Spinal cord (tissue), 10 donors: ENCODE data around the gene MTFMT. TPM values are rescaled to one million over a fixed set of nuclear protein-coding genes. Genes with fewer than 3 reads are reported as not detected.

Source experiments
- DNase-seq, 6 donors: peaks; one replicate each; pipeline versions ENCODE4 v3.0.0 to v3.0.0-alpha.2; 2013 to 2015; ENCODE audit warnings: low spot score in 6 of 6, low read depth in 4 of 6
- H3K27ac ChIP-seq: one replicate; pipeline ENCODE4 v1.5.1; 2013; ENCODE audit warnings: low read depth, low read length, control low read depth
- H3K27me3 ChIP-seq: one replicate; pipeline ENCODE4 v1.6.1; 2013; ENCODE audit warnings: low read length; ENCODE audit not compliant: control insufficient read depth, insufficient read depth
- H3K36me3 ChIP-seq: one replicate; pipeline ENCODE4 v1.6.1; 2013; ENCODE audit warnings: low read length; ENCODE audit not compliant: control insufficient read depth, insufficient read depth
- H3K4me1 ChIP-seq: one replicate; pipeline ENCODE4 v1.6.1; 2013; ENCODE audit warnings: low read length; ENCODE audit not compliant: control insufficient read depth, insufficient read depth
- H3K4me3 ChIP-seq: one replicate; pipeline ENCODE4 v1.5.1; 2013; ENCODE audit warnings: low read depth, low read length, control low read depth
- H3K9me3 ChIP-seq: one replicate; pipeline ENCODE4 v1.6.1; 2013; ENCODE audit warnings: low read length; ENCODE audit not compliant: control insufficient read depth, insufficient read depth
- WGBS: methylation state at CpG from one replicate; pipeline ENCODE4 v1.1.5; 2013; ENCODE audit warnings: missing lambda C conversion rate; ENCODE audit not compliant: insufficient coverage; 5-methylcytosine and 5-hydroxymethylcytosine counted together
- polyA plus RNA-seq, 2 donors: library from polyadenylated mRNA; unstranded; fragments of 120-200 nt; gene quantifications; one replicate each; pipeline ENCODE4 v1.2.1, GENCODE V29; 2013; ENCODE audit not compliant: insufficient read length in 2 of 2
- total RNA-seq, 2 donors: library from RNA; depleted of rRNA in 1 of 2; stranded (reverse); fragments of 120-200 nt in 1 of 2; fragments of >200 nt in 1 of 2; gene quantifications; one replicate each; pipeline versions ENCODE4 v1.2.3 to v1.2.4, GENCODE V29; 2013 to 2014
- donor health status: healthy.

Gene MTFMT
- total and polyA plus RNA-seq, 4 donors, result 14.9 to 19.7 (median 16.7) TPM

GRCh38 chr15:64981812-64982431, 47.5 kb downstream of the MTFMT start:
- Histone ChIP-seq H3K4me3 (no peak overlapping the region), H3K9me3 (no peaks in the 10 kb centered on the region), H3K4me1 (no peaks in the 10 kb centered on the region), H3K36me3 (peaks cover 23% of the 10 kb centered on the region), H3K27me3 (no peaks in the 10 kb centered on the region), H3K27ac (no peak overlapping the region)
- DNase-seq, result no peak
- WGBS, result 97% methylated on average over 2 of the region's 6 CpGs

GRCh38 chr15:64979252-64979710, 50.2 kb downstream of the MTFMT start:
- WGBS, result 37% methylated on average over 6 of the region's 7 CpGs

GRCh38 chr15:64975390-64975789, 54.0 kb downstream of the MTFMT start:
- H3K4me1 ChIP-seq, result no peaks in the 10 kb centered on the region
- WGBS, result 80% methylated on average over 1 of the region's 5 CpGs
- H3K27me3 ChIP-seq, result no peaks in the 10 kb centered on the region
- no peak overlapping the region for H3K27ac ChIP-seq
- H3K36me3 ChIP-seq, result peaks cover 62% of the 10 kb centered on the region
- no peak for DNase-seq
- H3K4me3 ChIP-seq, result no peak overlapping the region
- no peaks in the 10 kb centered on the region for H3K9me3 ChIP-seq

More at GRCh38 chr15:64979252-64979710, 50.2 kb downstream of the MTFMT start:
- Histone ChIP-seq H3K27ac (no peak overlapping the region), H3K4me1 (no peaks in the 10 kb centered on the region), H3K36me3 (peaks cover 40% of the 10 kb centered on the region), H3K27me3 (no peaks in the 10 kb centered on the region), H3K4me3 (no peak overlapping the region), H3K9me3 (no peaks in the 10 kb centered on the region)
- DNase-seq, result peak in 1 of 6 donors; percentile 11

- 91% methylated on average over 4 of the region's 7 CpGs for WGBS
- DNase-seq, result no peak
- no peak overlapping the region for H3K4me3 ChIP-seq
- no peak overlapping the region for H3K27ac ChIP-seq
- no peaks in the 10 kb centered on the region for H3K4me1 ChIP-seq
- H3K27me3 ChIP-seq, result no peaks in the 10 kb centered on the region
- H3K36me3 ChIP-seq, result peaks cover 52% of the 10 kb centered on the region
- H3K9me3 ChIP-seq, result no peaks in the 10 kb centered on the region
Observed at GRCh38 chr15:64970698-64971097, 58.7 kb downstream of the MTFMT start.

- H3K36me3 ChIP-seq, result peaks cover 51% of the 10 kb centered on the region
- H3K27ac ChIP-seq, result no peak overlapping the region
- H3K27me3 ChIP-seq, result no peaks in the 10 kb centered on the region
- WGBS, result no CpG with 5 or more reads among the region's 1 CpG
- no peak for DNase-seq
- H3K4me3 ChIP-seq, result no peak overlapping the region
- no peaks in the 10 kb centered on the region for H3K4me1 ChIP-seq
- H3K9me3 ChIP-seq, result no peaks in the 10 kb centered on the region
Observed at GRCh38 chr15:64969401-64969800, 60.0 kb downstream of the MTFMT start.

- WGBS, result 92% methylated on average over 5 of the region's 5 CpGs
- no peaks in the 10 kb centered on the region for H3K4me1 ChIP-seq
- no peak for DNase-seq
- peaks cover 59% of the 10 kb centered on the region for H3K36me3 ChIP-seq
- no peak overlapping the region for H3K4me3 ChIP-seq
- H3K27me3 ChIP-seq, result no peaks in the 10 kb centered on the region
- no peaks in the 10 kb centered on the region for H3K9me3 ChIP-seq
- no peak overlapping the region for H3K27ac ChIP-seq
Observed at GRCh38 chr15:64961013-64961412, 68.4 kb downstream of the MTFMT start.

GRCh38 chr15:64960153-64960552, 69.3 kb downstream of the MTFMT start:
- no peaks in the 10 kb centered on the region for H3K9me3 ChIP-seq
- no peak overlapping the region for H3K27ac ChIP-seq
- H3K27me3 ChIP-seq, result no peaks in the 10 kb centered on the region
- peaks cover 62% of the 10 kb centered on the region for H3K36me3 ChIP-seq
- DNase-seq, result no peak
- 100% methylated on average over 5 of the region's 6 CpGs for WGBS
- H3K4me3 ChIP-seq, result no peak overlapping the region
- H3K4me1 ChIP-seq, result no peaks in the 10 kb centered on the region

GRCh38 chr15:64959128-64959527, 70.3 kb downstream of the MTFMT start:
- 90% methylated on average over 5 of the region's 9 CpGs for WGBS
- Histone ChIP-seq H3K36me3 (peaks cover 56% of the 10 kb centered on the region), H3K27ac (no peak overlapping the region), H3K4me3 (no peak overlapping the region), H3K27me3 (no peaks in the 10 kb centered on the region), H3K9me3 (no peaks in the 10 kb centered on the region), H3K4me1 (no peaks in the 10 kb centered on the region)
- no peak for DNase-seq

GRCh38 chr15:64954395-64954794, 75.0 kb downstream of the MTFMT start:
- no peak overlapping the region for H3K4me3 ChIP-seq
- no peaks in the 10 kb centered on the region for H3K9me3 ChIP-seq
- DNase-seq, result no peak
- no peaks in the 10 kb centered on the region for H3K4me1 ChIP-seq
- H3K36me3 ChIP-seq, result peaks cover 29% of the 10 kb centered on the region
- no peaks in the 10 kb centered on the region for H3K27me3 ChIP-seq
- WGBS, result 97% methylated on average over 2 of the region's 3 CpGs
- H3K27ac ChIP-seq, result no peak overlapping the region

GRCh38 chr15:64951777-64952418, 77.5 kb downstream of the MTFMT start:
- no peak overlapping the region for H3K27ac ChIP-seq
- peaks cover 23% of the 10 kb centered on the region for H3K36me3 ChIP-seq
- H3K9me3 ChIP-seq, result no peaks in the 10 kb centered on the region
- H3K27me3 ChIP-seq, result no peaks in the 10 kb centered on the region
- 95% methylated on average over 2 of the region's 2 CpGs for WGBS
- no peaks in the 10 kb centered on the region for H3K4me1 ChIP-seq
- DNase-seq, result no peak
- no peak overlapping the region for H3K4me3 ChIP-seq
